Measurements from ENCODE around the gene FBXO24. TPM values are rescaled to one million over a fixed set of nuclear protein-coding genes. Genes with fewer than 3 reads are reported as not detected.

The FBXO24 gene
- total and polyA plus RNA-seq, 9 of the 15 experiments (the other 6 are each of a cell fraction or from before 2014, with no cell fraction given): 0.17 to 0.95 (median 0.50) TPM

GRCh38 chr7:100556541-100556940 lies 29.6 kb upstream of the FBXO24 start (continued):
- TF ChIP-seq RERE (CRISPR knock-in tag; IDR thresholded peaks at IDR 0.05; ENCODE audit: borderline replicate concordance): no peak
- no peak for TF ChIP-seq CBX1 (IDR thresholded peaks at IDR 0.05; ENCODE audit: low read depth)
- no peak for TF ChIP-seq POLR3A (IDR thresholded peaks at IDR 0.05; ENCODE audit: borderline replicate concordance, extremely low read depth, insufficient read depth, insufficient read length)
- no peak for TF ChIP-seq POLR2H (tag; IDR thresholded peaks at IDR 0.05; ENCODE audit: low read depth)
- TF ChIP-seq RB1 (IDR thresholded peaks at IDR 0.05; ENCODE audit: low read depth): no peak
- TF ChIP-seq PHB2 (IDR thresholded peaks at IDR 0.05; ENCODE audit: low read depth): no peak
- no peak for TF ChIP-seq USF1 (CRISPR knock-in tag; IDR thresholded peaks at IDR 0.05)
- no peak for TF ChIP-seq HMBOX1 (IDR thresholded peaks at IDR 0.05)
- TF ChIP-seq RBM17 (IDR thresholded peaks at IDR 0.05; ENCODE audit: borderline replicate concordance, low read depth, low read length): no peak
- peak; percentile 53 for TF ChIP-seq FOSL1 (tag; conservative IDR thresholded peaks at IDR 0.05)
- TF ChIP-seq GABPB1 (CRISPR knock-in tag; IDR thresholded peaks at IDR 0.05): no peak
- TF ChIP-seq ZKSCAN8 (CRISPR knock-in tag; IDR thresholded peaks at IDR 0.05): no peak
- TF ChIP-seq ZNF224 (CRISPR knock-in tag; IDR thresholded peaks at IDR 0.05): no peak
- no peak; the same call in 1 of the 2 replicates for TF ChIP-seq CREB3 (tag; conservative IDR thresholded peaks at IDR 0.05; ENCODE audit: low read depth)
- TF ChIP-seq GTF3C2 (IDR thresholded peaks at IDR 0.05; ENCODE audit: borderline replicate concordance, extremely low read depth, insufficient read length): no peak
